Activated naive CD4-positive, alpha-beta T cell treated with anti-CD3 and anti-CD28 coated beads for 36 hours (primary cell): ENCODE results near the gene CDK6. TPM values are rescaled to one million over a fixed set of nuclear protein-coding genes. Genes with fewer than 3 reads are reported as not detected.
A peak's percentile ranks its signal among the peaks of the same experiment; 100 is the strongest.

ENCODE experiments used
- CTCF ChIA-PET: fragments of 350-600 bp; sonication (Branson Sonifier 250); formaldehyde crosslinking; loops from one replicate; lab custom pipeline; 2021; ENCODE audit warnings: antibody characterized with exemption; lab: Charles Lee
- DNase-seq: peaks from one replicate; pipeline ENCODE4 v3.0.0-alpha.2; 2020
- H3K27ac Mint-ChIP-seq: one replicate; pipeline ENCODE4 v1.8.0; 2021; ENCODE audit warnings: mild to moderate bottlenecking, mixed read lengths
- H3K27me3 Mint-ChIP-seq: one replicate; pipeline ENCODE4 v1.8.0; 2021; ENCODE audit warnings: low read depth, mixed read lengths
- H3K36me3 Mint-ChIP-seq: one replicate; pipeline ENCODE4 v1.8.0; 2021; ENCODE audit warnings: low read depth, mixed read lengths
- H3K4me1 Mint-ChIP-seq: one replicate; pipeline ENCODE4 v1.8.0; 2021; ENCODE audit warnings: low read depth, mixed read lengths
- H3K4me3 Mint-ChIP-seq: one replicate; pipeline ENCODE4 v1.8.0; 2021; ENCODE audit warnings: mild to moderate bottlenecking, moderate library complexity, mixed read lengths
- H3K9me3 Mint-ChIP-seq: one replicate; pipeline ENCODE4 v1.8.0; 2021; ENCODE audit warnings: mixed read lengths
- intact Hi-C: fragments of 100-400 bp; cut with micrococcal nuclease; formaldehyde crosslinking; loops from one replicate; pipeline ENCODE4 v1.15.1; 2023
- total RNA-seq, 2 experiments: library from RNA; stranded (reverse); gene quantifications; one replicate each; pipeline ENCODE4 v1.2.3, GENCODE V29; 2021

Gene CDK6
- total RNA-seq, 2 experiments from 2014 or later, result 99.4 to 101 TPM

- intact Hi-C loops, result no loop called here
- H3K9me3 Mint-ChIP-seq, result peaks cover 3% of the 10 kb centered on the region
- DNase-seq, result no peak
- H3K27me3 Mint-ChIP-seq, result peaks cover 19% of the 10 kb centered on the region
- H3K27ac Mint-ChIP-seq, result no peak overlapping the region
- peaks cover 9% of the 10 kb centered on the region for H3K4me1 Mint-ChIP-seq
- H3K4me3 Mint-ChIP-seq, result no peak overlapping the region
- CTCF ChIA-PET, result no interaction called here
- H3K36me3 Mint-ChIP-seq, result no peaks in the 10 kb centered on the region
Measured at GRCh38 chr7:92843781-92844180, 7.4 kb upstream of the CDK6 start.

- H3K4me3 Mint-ChIP-seq, result no peak overlapping the region
- no peak for DNase-seq
- H3K4me1 Mint-ChIP-seq, result peaks cover 9% of the 10 kb centered on the region
- peaks cover 3% of the 10 kb centered on the region for H3K9me3 Mint-ChIP-seq
- peaks cover 19% of the 10 kb centered on the region for H3K27me3 Mint-ChIP-seq
- CTCF ChIA-PET, result interaction anchor here (1.3 kb wide), 1 partner anchor 12 kb away, joined by 3 read pairs; no protein-coding TSS in a partner anchor
- intact Hi-C loops, result no loop called here
- no peaks in the 10 kb centered on the region for H3K36me3 Mint-ChIP-seq
- no peak overlapping the region for H3K27ac Mint-ChIP-seq
Measured at GRCh38 chr7:92843034-92843760, 6.8 kb upstream of the CDK6 start.

GRCh38 chr7:92841192-92841591 lies 4.8 kb upstream of the CDK6 start:
- DNase-seq, result no peak
- Mint-ChIP-seq H3K27me3 (peaks cover 24% of the 10 kb centered on the region), H3K27ac (no peak overlapping the region), H3K9me3 (peaks cover 3% of the 10 kb centered on the region), H3K36me3 (no peaks in the 10 kb centered on the region), H3K4me1 (peaks cover 11% of the 10 kb centered on the region), H3K4me3 (no peak overlapping the region)
- CTCF ChIA-PET, result no interaction called here
- intact Hi-C loops, result no loop called here

GRCh38 chr7:92840316-92840715 lies 3.9 kb upstream of the CDK6 start:
- peaks cover 2% of the 10 kb centered on the region for H3K36me3 Mint-ChIP-seq
- H3K4me3 Mint-ChIP-seq, result no peak overlapping the region
- H3K27me3 Mint-ChIP-seq, result peaks cover 24% of the 10 kb centered on the region
- peak; percentile 31 for DNase-seq
- H3K27ac Mint-ChIP-seq, result no peak overlapping the region
- H3K9me3 Mint-ChIP-seq, result peaks cover 3% of the 10 kb centered on the region
- peaks cover 11% of the 10 kb centered on the region for H3K4me1 Mint-ChIP-seq
- CTCF ChIA-PET, result interaction anchor here (1.1 kb wide), 1 partner anchor 11 kb away, joined by 3 read pairs; no protein-coding TSS in a partner anchor
- intact Hi-C loops, result no loop called here

- Mint-ChIP-seq H3K9me3 (peaks cover 3% of the 10 kb centered on the region), H3K27ac (no peak overlapping the region), H3K27me3 (peaks cover 24% of the 10 kb centered on the region), H3K36me3 (peaks cover 2% of the 10 kb centered on the region), H3K4me3 (no peak overlapping the region), H3K4me1 (peaks cover 11% of the 10 kb centered on the region)
- intact Hi-C loops, result loop anchor here (5.0 to 10.0 kb wide), 3 partner anchors 277 to 705 kb away; partner anchors contain the start of genes ANKIB1, CYP51A1, KRIT1 and SAMD9
- DNase-seq, result no peak
- CTCF ChIA-PET, result interaction anchor here (0.7 to 1.1 kb wide), 2 partner anchors 12 to 28 kb away, joined by 3 read pairs; no protein-coding TSS in a partner anchor
Measured at GRCh38 chr7:92839901-92840300, 3.5 kb upstream of the CDK6 start.

GRCh38 chr7:92838934-92839333 lies 2.6 kb upstream of the CDK6 start:
- peaks cover 3% of the 10 kb centered on the region for H3K9me3 Mint-ChIP-seq
- H3K36me3 Mint-ChIP-seq, result peaks cover 6% of the 10 kb centered on the region
- H3K27ac Mint-ChIP-seq, result no peak overlapping the region
- intact Hi-C loops, result loop anchor here (1.0 to 10.0 kb wide), 4 partner anchors 12 to 704 kb away; partner anchors contain the start of genes ANKIB1, CYP51A1, KRIT1 and SAMD9
- peaks cover 24% of the 10 kb centered on the region for H3K27me3 Mint-ChIP-seq
- no peak overlapping the region for H3K4me3 Mint-ChIP-seq
- DNase-seq, result no peak
- CTCF ChIA-PET, result interaction anchor here (0.7 kb wide), 1 partner anchor 27 kb away, joined by 3 read pairs; no protein-coding TSS in a partner anchor
- H3K4me1 Mint-ChIP-seq, result peaks cover 11% of the 10 kb centered on the region

GRCh38 chr7:92837000-92837749 lies 802 bp upstream of the CDK6 start:
- H3K4me3 Mint-ChIP-seq, result peak overlapping the region; percentile 89
- no peak for DNase-seq
- H3K9me3 Mint-ChIP-seq, result no peaks in the 10 kb centered on the region
- intact Hi-C loops, result loop anchor here (5.0 to 10.0 kb wide), 3 partner anchors 280 to 702 kb away; partner anchors contain the start of genes ANKIB1, CYP51A1, KRIT1 and SAMD9
- H3K4me1 Mint-ChIP-seq, result peaks cover 14% of the 10 kb centered on the region
- H3K27ac Mint-ChIP-seq, result peak overlapping the region; percentile 35
- peaks cover 18% of the 10 kb centered on the region for H3K27me3 Mint-ChIP-seq
- peaks cover 20% of the 10 kb centered on the region for H3K36me3 Mint-ChIP-seq
- CTCF ChIA-PET, result interaction anchor here (1.2 to 2.0 kb wide), 2 partner anchors 68 to 216 kb away, joined by 3 to 7 read pairs; no protein-coding TSS in a partner anchor

- Mint-ChIP-seq H3K9me3 (no peaks in the 10 kb centered on the region), H3K27ac (peak overlapping the region; percentile 97), H3K27me3 (peaks cover 10% of the 10 kb centered on the region), H3K4me3 (peak overlapping the region; percentile 89), H3K4me1 (peaks cover 18% of the 10 kb centered on the region), H3K36me3 (peaks cover 31% of the 10 kb centered on the region)
- peak; percentile 50 for DNase-seq
- intact Hi-C loops, result loop anchor here (2.0 to 10.0 kb wide), 5 partner anchors 39 to 701 kb away; partner anchors contain the start of genes ANKIB1, CYP51A1, KRIT1 and SAMD9
- CTCF ChIA-PET, result no interaction called here
Measured at GRCh38 chr7:92835851-92836488, 403 bp downstream of the CDK6 start.

- intact Hi-C loops, result loop anchor here (2.0 to 10.0 kb wide), 5 partner anchors 39 to 701 kb away; partner anchors contain the start of genes ANKIB1, CYP51A1, KRIT1 and SAMD9
- CTCF ChIA-PET, result no interaction called here
- Mint-ChIP-seq H3K9me3 (no peaks in the 10 kb centered on the region), H3K36me3 (peaks cover 38% of the 10 kb centered on the region), H3K27me3 (peaks cover 7% of the 10 kb centered on the region), H3K27ac (peak overlapping the region; percentile 97), H3K4me1 (peaks cover 21% of the 10 kb centered on the region), H3K4me3 (peak overlapping the region; percentile 89)
- peak; percentile 62 for DNase-seq
Measured at GRCh38 chr7:92835261-92835850, 1.0 kb downstream of the CDK6 start.

GRCh38 chr7:92834507-92835260 lies 1.7 kb downstream of the CDK6 start:
- CTCF ChIA-PET, result interaction anchor here (3.9 kb wide), 1 partner anchor 22 kb away, joined by 33 read pairs; no protein-coding TSS in a partner anchor
- H3K4me1 Mint-ChIP-seq, result peaks cover 26% of the 10 kb centered on the region
- peaks cover 5% of the 10 kb centered on the region for H3K27me3 Mint-ChIP-seq
- peak overlapping the region; percentile 97 for H3K27ac Mint-ChIP-seq
- H3K9me3 Mint-ChIP-seq, result no peaks in the 10 kb centered on the region
- intact Hi-C loops, result loop anchor here (1.0 to 10.0 kb wide), 10 partner anchors 40 to 700 kb away; partner anchors contain the start of genes ANKIB1, CYP51A1, GATAD1 and KRIT1
- DNase-seq, result no peak
- peak overlapping the region; percentile 89 for H3K4me3 Mint-ChIP-seq
- H3K36me3 Mint-ChIP-seq, result peaks cover 40% of the 10 kb centered on the region
